ENCODE data around the gene TBC1D30.

TBC1D30 gene

DNA sequence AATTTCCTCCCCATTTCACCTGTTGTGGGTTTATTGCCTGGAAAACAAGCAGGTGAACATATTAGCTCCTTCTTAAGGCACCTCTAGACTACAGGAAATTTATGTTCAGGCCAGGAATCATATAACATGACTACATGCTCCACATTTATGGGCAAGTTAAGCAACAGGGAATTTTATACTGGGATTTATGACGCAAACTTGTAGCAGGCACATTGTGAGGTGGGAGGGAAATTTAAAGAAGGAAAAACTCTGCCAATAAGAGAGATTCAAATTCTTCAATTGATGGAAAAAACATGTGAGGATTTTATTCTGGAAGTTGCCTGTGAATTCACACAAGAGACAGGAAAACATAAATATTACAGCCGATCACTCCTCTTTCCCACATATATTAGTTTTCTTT lies 93.9 kb downstream of the TBC1D30 start:
- H3K9ac ChIP-seq (ENCODE audit: low read length): no peak overlapping the region
- no peaks in the 10 kb centered on the region for H3F3A ChIP-seq (ENCODE audit: insufficient read depth)
- H3K9me3 ChIP-seq (ENCODE audit: insufficient read depth, low read length): no peaks in the 10 kb centered on the region
- no peaks in the 10 kb centered on the region for H3K27me3 ChIP-seq (ENCODE audit: low read length)
- no peaks in the 10 kb centered on the region for H4K20me1 ChIP-seq (ENCODE audit: low read depth, low read length)
- no peak overlapping the region for H2AFZ ChIP-seq (ENCODE audit: low read depth, low read length, severe bottlenecking)
- no peak overlapping the region for H3K4me2 ChIP-seq (ENCODE audit: low read depth, low read length, poor library complexity, severe bottlenecking)
- TF ChIP-seq EZH2phosphoT487 (conservative IDR thresholded peaks at IDR 0.05; ENCODE audit: low read length): no peak
- TF ChIP-seq, protein P1, sequence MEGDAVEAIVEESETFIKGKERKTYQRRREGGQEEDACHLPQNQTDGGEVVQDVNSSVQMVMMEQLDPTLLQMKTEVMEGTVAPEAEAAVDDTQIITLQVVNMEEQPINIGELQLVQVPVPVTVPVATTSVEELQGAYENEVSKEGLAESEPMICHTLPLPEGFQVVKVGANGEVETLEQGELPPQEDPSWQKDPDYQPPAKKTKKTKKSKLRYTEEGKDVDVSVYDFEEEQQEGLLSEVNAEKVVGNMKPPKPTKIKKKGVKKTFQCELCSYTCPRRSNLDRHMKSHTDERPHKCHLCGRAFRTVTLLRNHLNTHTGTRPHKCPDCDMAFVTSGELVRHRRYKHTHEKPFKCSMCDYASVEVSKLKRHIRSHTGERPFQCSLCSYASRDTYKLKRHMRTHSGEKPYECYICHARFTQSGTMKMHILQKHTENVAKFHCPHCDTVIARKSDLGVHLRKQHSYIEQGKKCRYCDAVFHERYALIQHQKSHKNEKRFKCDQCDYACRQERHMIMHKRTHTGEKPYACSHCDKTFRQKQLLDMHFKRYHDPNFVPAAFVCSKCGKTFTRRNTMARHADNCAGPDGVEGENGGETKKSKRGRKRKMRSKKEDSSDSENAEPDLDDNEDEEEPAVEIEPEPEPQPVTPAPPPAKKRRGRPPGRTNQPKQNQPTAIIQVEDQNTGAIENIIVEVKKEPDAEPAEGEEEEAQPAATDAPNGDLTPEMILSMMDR (IDR thresholded peaks at IDR 0.05; ENCODE audit: insufficient read depth, low read length, poor library complexity, severe bottlenecking): no peak
- no peak overlapping the region for H3K4me3 ChIP-seq (ENCODE audit: insufficient read depth, low read length, poor library complexity, severe bottlenecking)
- no peaks in the 10 kb centered on the region for H3K9me2 ChIP-seq (replicated peaks; ENCODE audit: insufficient read depth, low read length)
- H3K79me2 ChIP-seq (ENCODE audit: insufficient read depth, low read length): no peaks in the 10 kb centered on the region
- H3K36me3 ChIP-seq (ENCODE audit: low read length): no peaks in the 10 kb centered on the region
- H3K27ac ChIP-seq (ENCODE audit: low read depth, low read length): no peak overlapping the region

DNA sequence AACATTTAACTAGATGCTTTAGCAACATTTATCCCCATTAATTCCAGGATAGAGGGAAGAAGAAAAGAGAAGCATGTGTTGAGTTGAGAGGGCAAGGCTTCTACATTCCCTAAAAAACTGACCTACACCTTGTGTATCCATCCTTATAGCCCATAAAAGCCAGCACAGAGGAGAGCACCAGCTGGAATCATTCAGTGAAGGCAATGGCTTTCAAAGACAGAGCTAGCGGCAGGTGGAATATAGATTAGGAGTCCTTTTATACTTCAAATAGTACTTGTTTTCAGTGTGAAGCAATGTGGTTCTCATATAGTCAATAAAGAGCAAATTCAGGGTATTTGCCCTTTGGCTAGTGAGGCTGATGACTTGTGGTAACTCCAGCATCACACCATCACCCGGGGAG lies 94.4 kb downstream of the TBC1D30 start:
- no peaks in the 10 kb centered on the region for H3K9me2 ChIP-seq (replicated peaks; ENCODE audit: insufficient read depth, low read length)

GRCh38 chr12:64922853-64923252 lies 98.4 kb downstream of the TBC1D30 start:
- no peaks in the 10 kb centered on the region for H3F3A ChIP-seq (ENCODE audit: insufficient read depth)
- no peak overlapping the region for H3K27ac ChIP-seq (ENCODE audit: low read depth, low read length)
- H3K9me3 ChIP-seq (ENCODE audit: insufficient read depth, low read length): no peaks in the 10 kb centered on the region
- H3K4me2 ChIP-seq (ENCODE audit: low read depth, low read length, poor library complexity, severe bottlenecking): no peak overlapping the region
- TF ChIP-seq, protein P1 (IDR thresholded peaks at IDR 0.05; ENCODE audit: insufficient read depth, low read length, poor library complexity, severe bottlenecking): no peak
- TF ChIP-seq EZH2phosphoT487 (conservative IDR thresholded peaks at IDR 0.05; ENCODE audit: low read length): no peak
- H3K9ac ChIP-seq (ENCODE audit: low read length): no peak overlapping the region
- H3K79me2 ChIP-seq (ENCODE audit: insufficient read depth, low read length): no peaks in the 10 kb centered on the region
- no peaks in the 10 kb centered on the region for H3K36me3 ChIP-seq (ENCODE audit: low read length)
- H3K27me3 ChIP-seq (ENCODE audit: low read length): no peaks in the 10 kb centered on the region
- no peaks in the 10 kb centered on the region for H4K20me1 ChIP-seq (ENCODE audit: low read depth, low read length)
- H3K4me3 ChIP-seq (ENCODE audit: insufficient read depth, low read length, poor library complexity, severe bottlenecking): no peak overlapping the region
- no peaks in the 10 kb centered on the region for H3K9me2 ChIP-seq (replicated peaks; ENCODE audit: insufficient read depth, low read length)
- no peak overlapping the region for H2AFZ ChIP-seq (ENCODE audit: low read depth, low read length, severe bottlenecking)

More for the DNA sequence above, 94.4 kb downstream of the TBC1D30 start:
- Histone ChIP-seq H3K27me3 (ENCODE audit: low read length) (no peaks in the 10 kb centered on the region), H3K36me3 (ENCODE audit: low read length) (no peaks in the 10 kb centered on the region), H3K9ac (ENCODE audit: low read length) (no peak overlapping the region), H4K20me1 (ENCODE audit: low read depth, low read length) (no peaks in the 10 kb centered on the region), H2AFZ (ENCODE audit: low read depth, low read length, severe bottlenecking) (no peak overlapping the region), H3F3A (ENCODE audit: insufficient read depth) (no peaks in the 10 kb centered on the region), H3K4me2 (ENCODE audit: low read depth, low read length, poor library complexity, severe bottlenecking) (no peak overlapping the region), H3K9me3 (ENCODE audit: insufficient read depth, low read length) (no peaks in the 10 kb centered on the region), H3K4me3 (ENCODE audit: insufficient read depth, low read length, poor library complexity, severe bottlenecking) (no peak overlapping the region), H3K79me2 (ENCODE audit: insufficient read depth, low read length) (no peaks in the 10 kb centered on the region), H3K27ac (ENCODE audit: low read depth, low read length) (no peak overlapping the region)
- no peak for TF ChIP-seq EZH2phosphoT487 (conservative IDR thresholded peaks at IDR 0.05; ENCODE audit: low read length)

GRCh38 chr12:64923536-64923935 lies 99.1 kb downstream of the TBC1D30 start:
- no peak overlapping the region for H3K9ac ChIP-seq (ENCODE audit: low read length)

More at GRCh38 chr12:64923536-64923935, 99.1 kb downstream of the TBC1D30 start:
- Histone ChIP-seq H3F3A (ENCODE audit: insufficient read depth) (no peaks in the 10 kb centered on the region), H3K27ac (ENCODE audit: low read depth, low read length) (no peak overlapping the region), H3K27me3 (ENCODE audit: low read length) (no peaks in the 10 kb centered on the region), H3K36me3 (ENCODE audit: low read length) (no peaks in the 10 kb centered on the region), H3K79me2 (ENCODE audit: insufficient read depth, low read length) (no peaks in the 10 kb centered on the region), H3K4me2 (ENCODE audit: low read depth, low read length, poor library complexity, severe bottlenecking) (no peak overlapping the region), H4K20me1 (ENCODE audit: low read depth, low read length) (no peaks in the 10 kb centered on the region), H3K9me2 (replicated peaks; ENCODE audit: insufficient read depth, low read length) (no peaks in the 10 kb centered on the region), H2AFZ (ENCODE audit: low read depth, low read length, severe bottlenecking) (no peak overlapping the region), H3K4me3 (ENCODE audit: insufficient read depth, low read length, poor library complexity, severe bottlenecking) (no peak overlapping the region), H3K9me3 (ENCODE audit: insufficient read depth, low read length) (no peaks in the 10 kb centered on the region)
- no peak for TF ChIP-seq EZH2phosphoT487 (conservative IDR thresholded peaks at IDR 0.05; ENCODE audit: low read length)
- TF ChIP-seq, protein P1 (IDR thresholded peaks at IDR 0.05; ENCODE audit: insufficient read depth, low read length, poor library complexity, severe bottlenecking): no peak

Measured in SU-DHL-6 (cell line).